Measurements from ENCODE around the gene COL27A1.

COL27A1 gene

GRCh38 chr9:114335745-114336144 lies 180.4 kb downstream of the COL27A1 start:
- DNase-seq (ENCODE audit: low read depth, low spot score) = no peak
- in situ Hi-C loops (cut with HindIII; ENCODE audit: low sequenced_read_pairs) = no loop called here
- no peak overlapping the region for H3K4me3 ChIP-seq (ENCODE audit: low read depth, low read length)
- no peak for TF ChIP-seq CTCF (IDR thresholded peaks at IDR 0.05; ENCODE audit: low read depth, low read length)

- H3K4me3 ChIP-seq (ENCODE audit: low read depth, low read length) = no peak overlapping the region
- TF ChIP-seq CTCF (IDR thresholded peaks at IDR 0.05; ENCODE audit: low read depth, low read length) = no peak
- no peak for DNase-seq (ENCODE audit: low read depth, low spot score)
- in situ Hi-C loops (cut with HindIII; ENCODE audit: low sequenced_read_pairs) = no loop called here
Observed at GRCh38 chr9:114336157-114336556, 180.8 kb downstream of the COL27A1 start.

GRCh38 chr9:114336699-114337395 lies 181.5 kb downstream of the COL27A1 start:
- in situ Hi-C loops (cut with HindIII; ENCODE audit: low sequenced_read_pairs) = no loop called here
- TF ChIP-seq CTCF (IDR thresholded peaks at IDR 0.05; ENCODE audit: low read depth, low read length) = no peak
- no peak overlapping the region for H3K4me3 ChIP-seq (ENCODE audit: low read depth, low read length)
- no peak for DNase-seq (ENCODE audit: low read depth, low spot score)

- no peak overlapping the region for H3K4me3 ChIP-seq (ENCODE audit: low read depth, low read length)
- TF ChIP-seq CTCF (IDR thresholded peaks at IDR 0.05; ENCODE audit: low read depth, low read length) = no peak
- in situ Hi-C loops (cut with HindIII; ENCODE audit: low sequenced_read_pairs) = no loop called here
- no peak for DNase-seq (ENCODE audit: low read depth, low spot score)
Observed at GRCh38 chr9:114338187-114338586, 182.8 kb downstream of the COL27A1 start.

- H3K4me3 ChIP-seq (ENCODE audit: low read depth, low read length) = no peak overlapping the region
- peak; percentile 33 for DNase-seq (ENCODE audit: low read depth, low spot score)
- peak; percentile 93 for TF ChIP-seq CTCF (IDR thresholded peaks at IDR 0.05; ENCODE audit: low read depth, low read length)
- in situ Hi-C loops (cut with HindIII; ENCODE audit: low sequenced_read_pairs) = no loop called here
Observed at GRCh38 chr9:114339130-114339908, 184.0 kb downstream of the COL27A1 start.

GRCh38 chr9:114341152-114341830 lies 186.0 kb downstream of the COL27A1 start:
- no peak for DNase-seq (ENCODE audit: low read depth, low spot score)
- in situ Hi-C loops (cut with HindIII; ENCODE audit: low sequenced_read_pairs) = no loop called here
- no peak overlapping the region for H3K4me3 ChIP-seq (ENCODE audit: low read depth, low read length)
- no peak for TF ChIP-seq CTCF (IDR thresholded peaks at IDR 0.05; ENCODE audit: low read depth, low read length)

Measured in astrocyte of the spinal cord (primary cell).